GM12878 (cell line): Measurements from ENCODE around the gene USP10. TPM values are rescaled to one million over a fixed set of nuclear protein-coding genes. Genes with fewer than 3 reads are reported as not detected.

ENCODE experiments used
- ATAC-seq: fragments of 200-7000 bp; cut with Tn5 transposase; 3 replicates; pipeline ENCODE4 v1.9.1; 2020; ENCODE audit warnings: mild to moderate bottlenecking, moderate library complexity
- BruUV-seq: library from RNA; stranded (reverse); fragments of 400-500 nt; replicated peaks from 2 replicates; lab custom pipeline; 2021; lab: Mats Ljungman, UMichigan
- CTCF ChIA-PET: fragments of 300-600 bp; sonication (Branson Sonifier 250); formaldehyde crosslinking; extraction: SDS; loops from one replicate; lab custom pipeline; 2021; ENCODE audit warnings: inconsistent platforms; lab: Yijun Ruan, JAX
- POLR2A ChIA-PET: fragments of 350-600 bp; formaldehyde crosslinking; extraction: SDS; loops from one replicate; lab custom pipeline; 2021; ENCODE audit warnings: inconsistent platforms; lab: Charles Lee
- RAD21 ChIA-PET: fragments of 300-600 bp; sonication (Branson Sonifier 250); formaldehyde crosslinking; loops from one replicate; lab custom pipeline; 2023; ENCODE audit warnings: antibody characterized with exemption; ENCODE audit not compliant: unreplicated experiment; lab: Charles Lee
- SMC1A ChIA-PET: fragments of 300-600 bp; sonication (Branson Sonifier 250); formaldehyde crosslinking; loops from one replicate; lab custom pipeline; 2023; ENCODE audit not compliant: unreplicated experiment, uncharacterized antibody; lab: Charles Lee
- DNase-seq: peaks from one replicate; pipeline ENCODE4 v3.0.0-alpha.2; 2011; ENCODE audit warnings: low read depth, low spot score
- FAIRE-seq: peaks from 3 replicates; lab custom pipeline; 2011; peaks lifted over from hg19 to GRCh38; lab: Jason Lieb, UNC
- H2AFZ ChIP-seq: 2 replicates; pipeline ENCODE4 v1.6.0; 2011; ENCODE audit warnings: low read depth, low read length, control low read depth; ENCODE audit not compliant: control insufficient read depth
- H3K27ac ChIP-seq: 2 replicates; pipeline ENCODE4 v1.5.1; 2011; ENCODE audit warnings: control low read depth; ENCODE audit not compliant: control insufficient read depth, insufficient read depth
- H3K27me3 ChIP-seq, 2 experiments: replicated peaks in 1 of 2; 2 replicates each; pipeline versions ENCODE4 v1.6.0 to v1.6.1; 2011; ENCODE audit warnings: low read length in 1 of 2; ENCODE audit not compliant: control insufficient read depth in 2 of 2, insufficient read depth in 2 of 2
- H3K36me3 ChIP-seq, 2 experiments: 2 replicates each; pipeline ENCODE4 v1.5.1; 2011; ENCODE audit warnings: low read length in 1 of 2; ENCODE audit not compliant: control insufficient read depth in 2 of 2, insufficient read depth in 2 of 2
- H3K4me1 ChIP-seq: 2 replicates; pipeline ENCODE4 v1.6.1; 2011; ENCODE audit warnings: mild to moderate bottlenecking, low read length, moderate library complexity, mixed read lengths; ENCODE audit not compliant: control insufficient read depth, insufficient read depth
- H3K4me2 ChIP-seq: 2 replicates; pipeline ENCODE4 v1.6.0; 2011; ENCODE audit warnings: control low read depth; ENCODE audit not compliant: control insufficient read depth, insufficient read depth
- H3K4me3 ChIP-seq: fragments of 200-600 bp; sonication (generic); 2 replicates; pipeline ENCODE4 v1.5.1; 2016
- H3K79me2 ChIP-seq: 2 replicates; pipeline ENCODE4 v1.6.0; 2011; ENCODE audit warnings: low read length; ENCODE audit not compliant: control insufficient read depth, insufficient read depth
- H3K9ac ChIP-seq: 2 replicates; pipeline ENCODE4 v1.8.0; 2011; ENCODE audit warnings: low read length, control low read depth, mixed read lengths; ENCODE audit not compliant: control insufficient read depth, insufficient read depth
- H3K9me3 ChIP-seq: replicated peaks from 3 replicates; pipeline ENCODE4 v1.5.1; 2011; ENCODE audit warnings: mild to moderate bottlenecking, low read length; ENCODE audit not compliant: control insufficient read depth, insufficient read depth
- H4K20me1 ChIP-seq: 2 replicates; pipeline ENCODE4 v1.6.0; 2011; ENCODE audit not compliant: control insufficient read depth, insufficient read depth
- BACH1 ChIP-seq: fragments of 450-650 bp; IDR thresholded peaks from 2 replicates; pipeline ENCODE4 v1.6.1; 2017; ENCODE audit warnings: mild to moderate bottlenecking, borderline replicate concordance
- POLR2A ChIP-seq: IDR thresholded peaks from 2 replicates; pipeline ENCODE4 v1.6.1; 2011; ENCODE audit warnings: low read depth, mild to moderate bottlenecking, low read length
- POLR2AphosphoS5 ChIP-seq: IDR thresholded peaks from 2 replicates; pipeline ENCODE4 v1.6.1; 2011; ENCODE audit warnings: mild to moderate bottlenecking, low read length, inconsistent platforms
- WGBS: methylation state at CpG from one replicate; pipeline ENCODE4 v1.1.6; 2016; ENCODE audit warnings: low lambda C conversion rate; ENCODE audit not compliant: insufficient replicate concordance, insufficient coverage; ENCODE audit errors: missing lambda C conversion rate; 5-methylcytosine and 5-hydroxymethylcytosine counted together
- in situ Hi-C: fragments of 300-500 bp; cut with MboI; formaldehyde crosslinking; loops from 9 replicates; pipeline ENCODE4 v1.14.3; 2018; ENCODE audit warnings: mixed read lengths
- intact Hi-C: fragments of 100-400 bp; cut with micrococcal nuclease; formaldehyde crosslinking; loops from one replicate; pipeline ENCODE4 v1.14.2; 2022; ENCODE audit not compliant: unreplicated experiment
- polyA plus RNA-seq, 11 experiments: library from polyadenylated mRNA; depleted of rRNA in 4 of 11; unstranded in 6 of 11; stranded (reverse) in 5 of 11; fragments of >200 nt; fragmentation: Nextera tagmentation in 4 of 11; fragmentation: Illumina TruSeq in 1 of 11; extraction: Ambion mirVana in 4 of 11; extraction: Trizol in 1 of 11; gene quantifications; 1 replicate in 1 of 11; 2 replicates in 10 of 11; pipeline versions ENCODE4 v1.2.1 to v1.2.3, GENCODE V29; 2011 to 2016; ENCODE audit warnings: inconsistent platforms in 2 of 11, missing spikeins in 2 of 11, low read depth in 1 of 11
- total RNA-seq, 4 experiments: library from RNA; depleted of rRNA in 3 of 4; stranded (reverse); fragments of >200 nt in 3 of 4; fragmentation: Illumina TruSeq in 1 of 4; extraction: Trizol in 1 of 4; gene quantifications; 2 replicates each; pipeline versions ENCODE4 v1.2.1 to v1.2.3, GENCODE V29; 2013 to 2021
- TF ChIP-seq, protein P1 (sequence below): IDR thresholded peaks from 2 replicates; pipeline ENCODE4 v1.6.1; 2012; ENCODE audit warnings: low read length, inconsistent platforms

The USP10 gene
- total and polyA plus RNA-seq, 10 of the 15 experiments (the other 5 are each of a cell fraction or from before 2014, with no cell fraction given) = 46.1 to 160 (median 105) TPM

- TF ChIP-seq BACH1 (peak; percentile 9; the same call in 1 of the 2 replicates), POLR2A (peak; percentile 93)
Observed at GRCh38 chr16:84699712-84700445, at the start of gene USP10 (continued).

DNA sequence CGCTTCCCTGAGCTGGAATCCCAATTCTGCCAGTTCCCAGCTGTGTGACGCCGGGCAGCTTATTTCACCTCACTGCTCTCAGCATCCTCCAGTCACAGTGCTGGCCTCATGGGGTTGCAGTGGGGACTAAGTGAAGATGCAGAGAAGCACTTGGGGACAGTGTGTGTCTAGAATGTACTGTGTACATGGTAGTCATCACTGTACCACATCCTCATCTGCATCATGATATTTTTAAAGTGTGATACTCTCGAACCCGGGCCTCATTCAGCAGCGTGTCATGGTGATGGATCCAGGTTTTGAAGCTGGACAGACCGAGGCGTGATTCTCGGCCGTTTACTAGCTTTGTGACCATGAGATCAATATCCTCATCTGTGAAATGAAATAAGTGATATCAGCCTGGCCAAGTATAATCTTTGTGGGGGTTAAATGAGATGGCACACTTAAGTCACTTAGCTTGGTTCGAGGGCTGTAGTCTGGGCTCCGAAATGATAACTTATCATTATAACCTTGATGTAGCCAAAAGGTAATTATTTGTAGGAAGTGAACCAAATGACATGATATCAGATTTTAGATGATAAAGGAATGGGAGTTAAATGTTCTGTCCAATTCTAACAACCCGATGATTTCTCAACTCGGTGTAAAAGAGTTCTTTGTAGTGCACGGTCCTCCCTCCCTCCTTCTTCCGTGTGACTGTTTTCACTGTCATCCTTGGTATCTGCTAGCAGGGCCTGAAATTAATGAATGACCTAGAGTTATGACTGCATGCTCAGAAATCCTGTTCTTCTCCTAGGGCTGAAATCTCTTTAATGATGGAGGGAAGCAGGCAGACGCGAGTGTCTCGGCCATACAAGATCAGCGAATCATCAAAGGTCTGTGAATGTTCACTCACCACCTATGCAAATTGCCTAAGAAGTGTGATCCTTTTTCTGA is 49.5 kb upstream of the USP10 start:
- Histone ChIP-seq H3K9me3 (no peaks in the 10 kb centered on the region), H3K4me1 (peaks cover 8% of the 10 kb centered on the region), H4K20me1 (no peaks in the 10 kb centered on the region), H3K4me3 (peak overlapping the region; percentile 81; the same call in 1 of the 2 replicates), H3K36me3 (peaks cover 0 to 12% of the 10 kb centered on the region in 2 experiments; a peak in 3 of 4 replicates)
- ChIA-PET SMC1A (interaction anchor here (0.8 to 1.3 kb wide), 4 partner anchors 9 to 88 kb away, joined by 3 to 4 read pairs (median 4); no protein-coding TSS in a partner anchor), POLR2A (interaction anchor here (0.7 to 1.2 kb wide), 3 partner anchors 16 to 67 kb away, joined by 3 to 4 read pairs (median 4); no protein-coding TSS in a partner anchor)
- no peak for DNase-seq
- TSS peak; percentile 55 for BruUV-seq
- in situ Hi-C loops = no loop called here
- intact Hi-C loops = no loop called here
- peak; percentile 44 for TF ChIP-seq POLR2AphosphoS5
- TF ChIP-seq, protein P1, sequence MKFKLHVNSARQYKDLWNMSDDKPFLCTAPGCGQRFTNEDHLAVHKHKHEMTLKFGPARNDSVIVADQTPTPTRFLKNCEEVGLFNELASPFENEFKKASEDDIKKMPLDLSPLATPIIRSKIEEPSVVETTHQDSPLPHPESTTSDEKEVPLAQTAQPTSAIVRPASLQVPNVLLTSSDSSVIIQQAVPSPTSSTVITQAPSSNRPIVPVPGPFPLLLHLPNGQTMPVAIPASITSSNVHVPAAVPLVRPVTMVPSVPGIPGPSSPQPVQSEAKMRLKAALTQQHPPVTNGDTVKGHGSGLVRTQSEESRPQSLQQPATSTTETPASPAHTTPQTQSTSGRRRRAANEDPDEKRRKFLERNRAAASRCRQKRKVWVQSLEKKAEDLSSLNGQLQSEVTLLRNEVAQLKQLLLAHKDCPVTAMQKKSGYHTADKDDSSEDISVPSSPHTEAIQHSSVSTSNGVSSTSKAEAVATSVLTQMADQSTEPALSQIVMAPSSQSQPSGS = no peak
- TF ChIP-seq, all 136 proteins: peak for 1
- Histone ChIP-seq H3K79me2 (peaks cover 17% of the 10 kb centered on the region), H3K27ac (no peak overlapping the region), H3K4me2 (peak overlapping the region; percentile 31), H3K27me3 (no peaks in the 10 kb centered on the region), H2AFZ (no peak overlapping the region), H3K9ac (no peak overlapping the region)
- 96% methylated on average over 20 of the region's 20 CpGs for WGBS
- no peak for ATAC-seq
- ChIA-PET RAD21 (interaction anchor here (1.4 kb wide), 1 partner anchor 13 kb away, joined by 6 read pairs; no protein-coding TSS in a partner anchor), CTCF (interaction anchor here (0.8 to 3.5 kb wide), 3 partner anchors 22 to 88 kb away, joined by 3 to 15 read pairs (median 5); no protein-coding TSS in a partner anchor)
- FAIRE-seq = no peak
